ENCODE results near the gene ZDHHC7.

GRCh38 chr16:85002099-85002541, 9.2 kb downstream of the ZDHHC7 start:
- TF ChIP-seq TAL1 (IDR thresholded peaks at IDR 0.05) (no peak), ZNF263 (CRISPR knock-in tag; IDR thresholded peaks at IDR 0.05; ENCODE audit: borderline replicate concordance) (no peak), POLR2A (conservative IDR thresholded peaks at IDR 0.05) (no peak), TEAD2 (tag; IDR thresholded peaks at IDR 0.05) (no peak)

Measured in K562 (cell line).